NCI-H1694 treated with DMSO at 0.1 percent for 48 hours (cell line): ENCODE results near the gene TBX5.

Experiments used
- DNase-seq: peaks from one replicate; lab custom pipeline; 2025; lab: John Stamatoyannopoulos, UW

TBX5 gene

DNA sequence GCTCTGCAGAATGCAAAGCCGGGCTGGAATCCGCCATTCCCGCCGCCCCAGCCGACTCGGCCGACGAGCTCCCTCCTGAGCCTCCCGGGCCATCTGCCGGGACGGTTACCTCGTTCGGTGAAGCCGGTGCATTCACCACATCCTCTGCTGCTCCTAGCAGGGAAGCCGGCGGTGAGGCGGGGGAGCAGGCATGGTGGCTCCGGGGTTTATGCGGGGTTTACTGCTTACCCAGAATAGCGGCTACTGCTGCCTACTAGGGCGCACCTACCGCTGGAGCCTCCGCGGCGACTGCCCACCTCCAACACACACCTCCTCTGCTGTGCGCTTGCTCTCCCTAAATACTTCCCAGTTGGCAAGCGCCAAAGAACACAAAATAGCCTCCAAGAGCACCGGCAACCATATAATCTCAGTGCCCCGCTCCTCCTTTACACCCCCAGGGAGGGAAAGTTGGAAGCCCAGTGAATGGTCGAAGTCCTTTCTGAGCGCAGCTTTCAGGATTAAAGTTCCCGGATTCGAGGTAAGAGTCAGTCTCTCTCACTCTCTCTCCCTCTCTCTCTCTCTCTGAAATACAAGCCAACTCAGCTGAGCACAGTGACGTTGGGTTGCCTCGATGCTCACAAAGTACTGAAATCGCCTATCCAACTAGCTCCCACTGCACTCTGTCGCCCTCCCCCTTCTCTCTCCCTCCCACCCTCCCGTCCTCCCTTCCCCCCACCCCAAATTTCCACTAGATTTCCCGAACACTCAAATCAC lies at the start of gene TBX5:
Gene TBX5 (minus strand): TSS at position 626 of the 753 bp plus-strand sequence. CDS start 2,246 bp downstream, outside the sequence.
- DNase-seq, result no peak

DNA sequence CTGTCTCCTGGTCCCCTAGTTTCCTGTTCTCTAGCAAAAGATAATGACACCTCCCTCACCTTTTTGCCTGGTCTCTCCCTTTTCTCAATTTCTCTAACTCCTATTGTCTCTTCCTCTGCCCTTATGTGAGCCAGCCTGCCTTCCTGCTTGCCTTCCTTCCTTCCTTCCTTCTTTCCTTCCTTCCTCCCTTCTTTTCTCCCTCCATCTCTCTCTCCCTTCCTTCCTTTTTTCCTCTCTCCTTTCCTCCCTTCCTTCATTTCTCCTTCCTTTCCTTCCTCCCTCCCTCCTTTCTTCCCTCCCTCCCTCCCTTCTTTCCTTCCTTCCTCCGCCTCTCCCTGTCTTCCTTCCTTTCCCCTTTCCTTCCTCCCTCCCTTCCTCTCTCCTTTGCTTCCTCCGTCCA lies 45.7 kb upstream of the TBX5 start:
- DNase-seq, result no peak

DNA sequence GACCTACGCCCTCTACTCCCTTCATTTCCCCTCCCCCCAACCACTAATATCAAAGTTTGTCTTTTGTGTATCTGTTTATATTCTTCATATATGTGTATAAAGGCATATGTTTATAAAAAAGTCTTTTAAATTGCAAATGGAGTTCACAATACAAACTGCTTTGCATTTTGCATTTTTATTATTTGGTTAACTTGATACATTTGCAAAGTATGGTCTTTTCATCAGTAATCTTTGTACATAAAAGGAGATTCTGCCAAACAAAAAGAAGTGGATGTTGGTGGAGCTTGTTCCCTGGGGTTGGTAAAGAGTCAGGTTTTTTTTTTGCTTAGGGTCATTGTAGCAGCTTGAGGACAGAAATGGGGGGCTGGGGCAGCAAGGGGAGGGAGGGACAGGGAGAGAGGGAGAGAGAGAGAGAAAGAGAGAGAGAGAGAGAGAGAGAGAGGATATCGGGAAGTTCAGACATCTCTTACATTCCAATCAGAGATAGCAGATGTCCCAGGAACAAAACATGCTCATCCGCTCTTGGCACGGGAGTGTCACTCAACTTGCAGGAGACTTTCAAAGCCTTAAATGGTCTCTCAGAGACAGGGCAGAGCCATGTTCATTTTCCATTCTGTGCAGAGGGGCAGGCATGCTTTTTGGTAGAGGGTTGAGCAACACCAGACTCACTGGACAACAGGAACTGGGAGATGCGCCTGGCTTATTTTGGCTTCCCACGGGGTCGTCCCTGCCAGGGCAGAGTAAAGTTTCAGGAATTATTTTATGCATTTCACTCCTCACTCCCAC lies 44.8 kb upstream of the TBX5 start:
- no peak for DNase-seq

DNA sequence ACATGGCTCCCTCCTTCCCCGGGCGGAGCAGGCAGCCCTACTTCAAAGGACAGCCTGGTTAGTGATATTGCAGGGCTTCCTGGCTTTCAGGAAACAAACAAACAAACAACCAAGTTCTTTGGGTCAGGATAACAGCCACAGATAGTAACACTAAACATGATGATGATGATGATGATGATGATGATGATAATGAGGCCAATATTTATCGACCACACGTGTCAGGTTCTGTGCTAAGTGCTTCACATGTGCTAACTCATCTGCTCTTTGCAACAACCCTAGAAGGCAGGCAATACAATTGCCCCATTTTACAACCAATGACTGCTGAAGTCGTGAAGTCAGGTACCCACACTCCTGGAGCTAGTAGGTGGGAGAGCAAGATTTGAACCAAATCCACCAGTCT lies 44.1 kb upstream of the TBX5 start:
- DNase-seq, result no peak

DNA sequence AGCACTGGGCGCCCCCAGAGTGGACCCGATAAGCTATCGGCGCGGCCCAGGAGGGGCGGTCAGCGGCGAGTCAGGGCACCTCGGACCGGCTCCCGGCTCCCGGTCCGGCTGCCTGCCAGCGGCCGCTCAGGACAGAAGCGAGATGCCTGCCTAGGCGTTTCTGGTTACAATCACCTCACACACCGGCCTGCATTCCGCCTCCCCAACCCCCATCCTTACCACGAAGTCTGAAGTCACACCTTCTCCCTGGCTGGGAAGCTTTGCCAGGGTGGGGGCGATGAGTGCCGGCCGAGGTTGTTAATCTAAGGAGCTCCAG lies 42.6 kb upstream of the TBX5 start:
- no peak for DNase-seq

DNA sequence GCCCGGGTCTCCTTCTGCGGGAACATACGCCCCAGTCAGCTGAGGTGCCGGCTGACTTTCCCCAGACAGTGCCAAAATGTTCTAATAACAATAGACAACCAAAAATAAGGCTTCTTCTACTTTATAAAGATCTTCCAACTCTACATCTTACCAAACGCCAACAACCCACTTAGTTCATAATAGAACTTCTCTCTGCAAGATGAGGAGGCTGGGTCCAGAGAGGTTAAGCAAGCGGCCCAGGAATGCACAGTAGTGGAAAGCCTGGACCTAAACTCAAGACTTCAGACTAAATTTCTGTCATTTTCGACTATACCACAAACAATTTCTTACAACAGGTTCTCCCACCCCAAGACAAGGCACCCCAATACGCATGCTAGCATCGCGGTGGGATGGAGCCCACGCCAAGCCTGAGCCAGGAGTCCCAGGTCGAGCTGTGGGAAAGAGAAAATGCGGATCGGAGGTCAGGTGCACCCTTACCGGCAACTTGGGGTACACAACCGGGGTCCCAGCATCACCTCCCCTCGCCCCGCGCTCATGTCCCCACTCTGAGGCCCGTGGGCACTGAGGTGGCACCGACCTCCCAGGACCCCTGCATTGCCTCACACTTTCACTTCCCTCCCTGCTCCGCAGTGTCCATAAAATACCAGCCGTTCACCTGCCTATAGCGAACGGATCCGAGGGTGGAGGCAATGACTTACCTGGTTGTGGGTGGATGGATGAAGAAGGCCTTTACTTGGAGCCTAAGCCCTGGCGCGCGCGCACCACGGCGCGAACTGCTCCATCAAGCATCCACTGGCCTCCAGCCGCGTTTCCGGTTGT lies 42.1 kb upstream of the TBX5 start:
- no peak for DNase-seq

DNA sequence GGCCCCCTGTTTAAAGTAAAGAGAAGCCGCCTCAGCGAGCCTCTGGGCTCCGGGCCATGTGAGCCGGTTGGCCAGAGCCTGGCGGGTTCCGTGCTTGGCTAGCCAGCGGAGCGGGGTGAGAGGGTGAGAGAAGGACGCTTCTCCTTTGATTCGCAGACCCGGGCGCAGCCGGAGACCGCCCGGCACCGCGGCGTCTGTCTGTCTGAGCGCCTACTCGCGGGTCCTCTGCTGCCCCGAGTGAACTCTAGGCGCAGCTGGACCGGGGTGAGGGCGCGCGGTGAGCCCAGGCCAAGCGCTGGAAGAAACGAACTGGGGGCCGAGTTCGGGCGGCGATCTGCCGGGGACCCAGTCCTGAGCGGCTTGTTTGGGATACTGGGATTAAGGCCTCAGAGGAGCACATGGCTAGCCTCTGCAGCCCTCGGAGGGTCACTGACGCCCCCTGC lies 41.4 kb upstream of the TBX5 start:
- DNase-seq, result no peak

DNA sequence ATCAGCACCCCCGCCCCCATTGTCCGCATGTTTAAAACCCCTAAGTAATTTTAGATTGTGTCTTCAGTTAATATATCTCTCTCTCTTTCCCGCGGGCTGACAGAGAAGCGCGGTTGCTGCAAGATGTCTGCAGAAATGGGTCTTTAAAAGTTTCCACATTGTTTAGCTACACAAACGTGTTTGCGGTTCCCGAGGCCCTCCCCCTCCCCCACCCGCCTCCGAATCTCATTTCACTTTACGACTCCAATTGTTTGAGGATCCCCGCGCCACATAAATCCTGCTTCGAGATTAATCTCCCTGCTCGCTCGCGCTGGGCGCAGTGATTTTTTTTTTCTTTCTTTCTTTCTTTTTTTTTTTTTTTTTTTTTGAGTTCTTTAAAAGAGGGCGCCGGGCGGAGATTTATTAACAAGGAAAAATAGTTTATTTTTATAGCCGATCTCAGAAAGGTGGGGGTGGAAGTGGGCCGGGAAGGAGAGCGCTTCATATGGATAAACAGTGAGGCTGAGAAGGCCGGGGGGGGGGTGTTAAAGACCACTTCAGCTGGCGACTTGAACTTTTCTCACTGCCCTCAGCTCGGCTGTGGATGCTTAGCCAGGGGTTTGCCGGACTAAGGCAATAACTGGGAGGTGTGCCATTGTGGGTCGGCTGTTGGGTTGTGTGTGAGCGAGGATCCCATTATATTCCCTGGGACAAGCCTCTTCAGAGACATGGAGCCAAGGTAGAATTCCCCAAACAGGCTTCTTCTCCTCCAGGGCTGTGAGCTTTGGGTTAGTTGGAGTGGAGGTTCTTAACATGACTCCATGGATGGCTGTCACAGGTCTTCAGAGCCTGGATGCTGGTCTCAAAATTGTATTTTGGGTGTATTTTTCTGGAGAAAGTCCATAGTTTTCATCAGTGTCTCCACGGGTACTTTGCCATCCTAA lies 39.7 kb upstream of the TBX5 start:
- DNase-seq, result no peak

DNA sequence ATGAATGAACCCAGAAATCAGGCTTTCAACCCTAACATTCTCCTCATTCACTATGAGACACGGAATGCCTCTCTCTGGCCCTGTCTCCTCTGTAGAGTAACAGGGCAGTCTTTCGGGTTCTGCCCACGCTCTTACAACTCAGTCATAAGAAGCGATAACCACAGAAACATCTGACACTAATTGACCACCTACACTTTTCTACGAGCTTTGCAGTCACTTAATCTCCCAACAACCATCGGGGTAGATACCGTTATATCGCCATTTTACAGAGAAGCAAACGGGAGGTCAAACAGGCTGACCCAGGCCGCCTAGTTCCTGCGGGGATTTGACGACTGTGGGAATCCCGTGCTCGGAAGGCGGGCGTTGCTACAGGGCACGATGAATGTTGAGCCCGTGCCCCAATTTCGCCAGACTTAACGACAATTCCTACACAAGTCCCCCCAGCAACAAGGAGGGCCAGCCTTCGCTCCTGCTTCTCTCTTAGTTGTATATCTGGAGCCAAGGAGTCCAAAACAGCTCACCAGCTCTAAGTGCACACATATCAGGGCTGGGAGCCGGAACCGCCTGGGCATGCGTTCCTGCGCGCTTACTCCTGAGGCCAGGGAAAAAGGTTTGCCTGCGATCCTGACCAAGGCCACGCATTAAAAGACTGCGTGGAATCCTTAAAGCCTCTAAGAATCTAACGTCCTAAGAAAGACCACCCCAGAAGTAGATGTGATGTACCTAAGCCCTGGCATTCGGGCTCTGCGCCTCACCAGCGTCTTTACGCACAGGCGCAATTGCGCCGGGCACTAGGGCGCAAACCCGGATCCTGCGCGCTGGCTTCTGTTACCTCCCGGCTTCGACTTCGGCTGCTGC lies 38.7 kb upstream of the TBX5 start:
- DNase-seq, result no peak

DNA sequence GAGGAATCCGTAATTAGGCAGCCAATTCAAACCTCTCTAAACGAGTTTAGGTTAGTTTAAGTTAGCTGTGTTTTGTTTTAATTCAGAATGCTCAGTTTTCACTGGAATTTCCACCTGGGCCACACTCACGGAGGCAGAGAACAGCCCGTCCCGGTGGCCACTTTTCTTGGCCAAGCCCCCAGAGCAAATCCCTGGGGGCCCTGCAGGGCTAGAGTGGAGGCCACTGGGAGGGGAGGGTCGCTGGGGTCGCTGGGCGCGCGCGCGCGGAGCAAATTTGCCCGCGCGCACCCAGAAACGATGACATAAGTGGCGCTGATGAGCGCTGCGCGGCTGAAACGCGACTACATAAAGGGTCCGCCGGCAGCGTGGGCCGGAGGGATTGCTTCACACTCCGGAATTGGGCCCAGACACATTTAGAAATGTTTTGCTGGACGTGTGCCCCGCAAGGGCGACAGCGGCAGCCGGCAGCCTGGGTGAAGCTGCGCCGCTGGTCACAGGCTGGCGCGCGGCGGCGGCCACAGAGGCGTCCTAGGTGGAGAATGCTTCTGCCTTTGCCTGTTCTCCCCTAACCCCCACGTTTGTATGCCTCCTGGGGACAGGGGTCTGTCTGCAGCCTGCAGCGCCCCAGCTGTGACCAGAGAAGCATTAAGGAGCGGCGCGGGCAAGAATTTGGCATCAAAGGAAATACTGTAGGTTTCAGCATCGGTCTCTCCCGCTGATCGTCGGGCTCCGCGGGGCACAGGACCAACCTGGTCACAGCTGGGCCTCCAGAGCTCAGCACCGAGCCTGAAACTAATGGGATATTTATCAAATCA lies 37.9 kb upstream of the TBX5 start:
- no peak for DNase-seq

DNA sequence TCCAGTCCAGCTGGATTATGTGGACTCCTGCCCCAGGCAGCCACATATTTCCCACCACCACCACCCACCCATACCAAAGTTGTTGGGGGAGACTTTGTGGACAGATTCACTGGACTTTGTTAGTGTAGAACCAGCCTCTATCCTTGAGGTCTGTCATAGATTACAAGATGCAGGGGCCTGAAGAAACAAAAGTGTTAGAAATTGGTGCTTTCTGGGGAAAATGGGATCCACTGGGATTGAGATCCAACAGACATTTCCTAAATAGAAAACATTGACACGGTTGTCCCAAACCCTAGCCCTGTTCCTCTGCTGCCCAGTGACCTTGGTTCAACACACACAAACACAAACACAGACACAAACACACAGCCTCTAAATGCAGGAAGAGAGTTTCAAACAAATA lies 36.6 kb upstream of the TBX5 start:
- no peak for DNase-seq

DNA sequence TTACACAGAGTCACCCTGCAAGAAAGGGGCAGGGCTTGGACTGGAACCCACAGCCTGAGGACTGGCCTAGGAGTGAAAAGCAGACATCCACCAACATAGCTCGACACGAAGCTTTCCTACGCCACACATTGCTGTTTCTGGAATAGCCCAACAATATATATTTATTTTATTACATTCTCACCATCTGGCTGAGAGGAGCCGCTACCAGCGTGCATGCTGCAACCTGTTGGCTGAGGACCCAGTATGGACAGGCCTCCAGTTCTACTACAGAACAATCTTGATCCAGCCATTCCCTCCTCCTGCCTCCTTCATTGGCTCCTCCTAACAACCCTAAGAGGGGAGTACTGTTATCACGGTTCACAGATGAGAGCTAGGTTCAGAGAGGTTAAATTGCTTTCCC lies 35.6 kb upstream of the TBX5 start:
- DNase-seq, result no peak

DNA sequence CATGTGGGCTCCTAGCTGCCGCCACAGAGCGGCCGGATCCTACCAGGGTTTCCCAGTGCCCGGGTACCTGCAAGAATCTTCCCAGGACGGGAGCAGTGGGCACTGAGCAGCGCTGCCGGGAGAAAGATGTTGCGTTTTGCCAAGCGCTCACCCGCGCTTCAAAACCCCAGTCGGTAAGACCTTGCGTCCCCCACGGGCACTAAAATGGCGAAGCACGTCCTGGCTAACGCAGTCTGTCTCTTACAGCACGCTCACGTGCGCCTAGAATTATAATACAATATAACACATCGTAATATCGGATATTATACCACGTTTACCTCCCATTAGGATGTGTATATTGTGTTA lies 35.1 kb upstream of the TBX5 start:
- DNase-seq, result no peak

DNA sequence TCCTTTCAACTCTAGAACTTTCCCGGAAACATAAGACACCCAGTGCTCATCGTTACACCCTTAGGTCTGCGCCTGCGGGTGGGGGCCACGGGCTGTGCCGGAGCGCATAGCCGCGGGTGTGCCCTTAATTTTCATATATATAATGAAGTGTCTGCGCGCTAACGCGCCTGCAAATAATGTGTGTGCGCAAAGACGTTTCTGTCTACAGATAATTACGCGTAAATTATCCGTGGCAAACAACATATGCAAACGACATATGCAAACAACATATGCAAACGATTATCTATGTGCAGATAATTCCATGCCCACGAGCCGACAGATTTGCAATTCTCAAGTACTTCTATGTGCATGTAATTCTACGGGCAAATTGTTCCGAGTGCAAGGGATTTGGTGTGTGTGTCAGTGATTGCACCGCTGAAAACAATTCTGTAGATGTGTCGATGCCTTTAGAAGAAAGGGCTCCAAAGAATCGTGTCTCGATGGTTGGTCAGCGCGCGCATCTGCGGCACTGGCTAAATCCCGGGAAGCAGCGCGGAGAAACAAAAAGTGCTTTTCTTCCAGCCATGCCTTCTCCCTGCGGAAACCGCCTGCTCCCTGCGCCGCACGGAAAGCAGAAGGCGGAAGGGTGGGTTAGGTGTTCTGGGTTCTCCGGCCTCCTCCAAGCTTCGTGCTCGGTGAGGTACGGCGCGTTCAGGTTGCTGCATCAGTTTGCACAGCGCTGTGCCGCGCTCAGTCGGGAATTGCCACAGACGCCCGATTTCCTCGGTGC lies 34.5 kb upstream of the TBX5 start:
- DNase-seq, result no peak

DNA sequence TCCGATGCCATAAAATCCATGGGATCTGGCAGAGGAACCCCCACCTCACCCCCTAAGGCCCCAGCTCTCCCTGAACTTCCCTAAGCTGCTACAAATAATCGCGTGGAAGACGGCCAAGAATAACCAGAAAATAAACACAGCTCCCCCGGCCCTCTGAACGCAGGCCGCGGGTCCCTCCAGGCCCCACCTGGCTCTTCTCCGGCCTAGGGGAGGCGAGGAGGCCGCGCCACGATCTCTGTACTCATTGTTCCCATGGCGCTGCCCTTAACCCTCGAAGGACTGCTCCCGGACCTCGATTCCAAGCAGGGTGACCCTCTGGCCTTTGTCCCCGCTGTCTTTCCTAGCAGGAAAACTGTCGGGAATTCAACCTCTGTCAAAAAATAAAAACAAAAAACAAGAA lies 33.9 kb upstream of the TBX5 start:
- no peak for DNase-seq

DNA sequence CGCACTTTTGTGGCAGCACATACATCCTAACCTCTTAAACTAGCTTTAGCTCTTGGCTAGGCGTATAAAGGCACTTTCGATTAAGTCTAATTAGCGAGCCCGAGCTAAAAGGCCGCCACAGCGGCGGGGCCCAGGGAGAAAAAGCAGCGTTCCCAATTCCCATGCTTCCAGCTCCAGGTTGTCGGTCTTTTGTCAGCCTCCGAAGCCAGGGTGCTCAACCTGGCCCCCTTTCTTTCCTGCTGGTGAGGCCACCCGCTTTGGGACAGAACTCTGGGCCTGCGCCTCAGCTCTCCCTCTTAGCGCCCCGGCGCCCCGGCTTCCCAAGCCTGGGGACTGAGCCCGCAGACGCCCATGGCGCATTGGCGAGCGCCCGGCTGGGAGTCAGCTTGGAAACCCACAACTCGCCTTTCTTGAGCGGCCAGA lies 33.3 kb upstream of the TBX5 start:
- no peak for DNase-seq

DNA sequence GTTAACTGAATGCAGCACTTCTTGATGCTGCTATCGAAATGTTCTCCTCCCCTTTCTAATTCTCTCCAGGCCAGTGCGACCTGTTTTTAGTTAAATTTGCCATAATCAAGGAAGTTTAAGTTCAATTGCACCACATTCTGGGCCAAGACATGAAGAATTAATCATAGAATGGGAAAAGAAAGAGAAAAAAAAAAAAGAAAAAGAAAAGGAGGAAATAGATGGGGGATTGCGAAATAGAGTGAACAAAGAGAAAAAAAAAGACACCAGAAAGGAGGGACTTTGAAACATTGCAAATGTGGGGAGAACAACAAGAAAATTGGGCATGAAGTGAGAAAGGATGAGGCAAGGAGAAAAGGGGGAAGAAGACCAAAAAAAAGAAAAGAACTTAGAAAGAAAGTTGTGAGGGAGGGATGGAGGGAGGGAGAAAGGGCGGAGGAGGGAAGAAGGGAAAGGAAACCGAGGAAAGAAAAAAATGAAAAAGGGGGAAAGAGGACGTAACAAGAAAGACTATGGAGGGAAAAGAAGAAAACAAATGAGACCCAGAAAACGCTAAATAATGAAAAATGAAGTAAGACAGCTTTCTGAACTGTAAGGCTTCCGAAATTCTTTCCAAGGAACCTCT lies 32.8 kb upstream of the TBX5 start:
- DNase-seq, result no peak

DNA sequence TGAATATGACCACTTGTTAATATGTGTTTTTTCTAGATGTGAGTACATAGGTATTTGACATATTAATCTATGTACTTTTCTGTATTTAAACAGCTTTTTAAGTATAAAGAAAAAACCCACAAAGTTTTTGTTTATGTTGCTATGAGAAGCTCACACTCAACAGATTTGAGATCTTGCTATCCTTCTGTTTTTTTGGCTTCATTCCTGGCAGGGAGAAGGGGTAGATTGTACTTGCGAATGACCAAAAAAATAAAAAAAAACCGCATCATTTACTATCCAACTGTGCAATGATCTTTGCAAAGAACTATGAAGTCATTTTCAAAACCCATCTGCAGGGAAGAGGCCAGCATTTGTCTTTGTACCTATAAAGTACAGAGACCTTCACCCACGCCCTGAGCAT lies 28.4 kb upstream of the TBX5 start:
- no peak for DNase-seq

DNA sequence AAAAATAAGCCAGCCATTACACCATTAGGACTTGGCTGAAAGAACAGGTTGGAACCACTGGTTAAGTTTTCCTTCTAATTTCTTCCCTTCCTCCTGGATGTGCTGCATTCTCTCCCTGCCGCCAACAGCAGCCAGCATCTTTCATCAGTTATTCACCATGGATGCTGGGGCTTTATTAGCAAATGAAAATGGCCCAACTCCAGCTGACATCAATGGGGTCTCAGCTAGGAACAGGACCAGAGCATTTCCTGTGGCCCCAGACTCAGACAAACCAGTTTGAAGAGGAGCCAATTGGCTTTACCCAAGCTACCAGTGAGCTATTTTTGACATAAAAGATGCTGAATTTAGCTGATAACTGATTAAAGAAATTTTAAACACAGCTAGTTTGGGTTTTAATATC lies 26.0 kb upstream of the TBX5 start:
- no peak for DNase-seq
